ENCODE data around the gene CCDC15.

GRCh38 chr11:125056931-125057692, 103.1 kb downstream of the CCDC15 start:
- no peak for TF ChIP-seq CTCF (IDR thresholded peaks at IDR 0.05)
- no peak for TF ChIP-seq POLR2A (IDR thresholded peaks at IDR 0.05)

Measured in vagina (tissue), 2 donors.